H4 (cell line): ENCODE measurements around the gene UBE2E1. TPM values are rescaled to one million over a fixed set of nuclear protein-coding genes. Genes with fewer than 3 reads are reported as not detected.
A peak's percentile ranks its signal among the peaks of the same experiment; 100 is the strongest.

ENCODE experiments used
- DNase-seq: peaks from one replicate; pipeline ENCODE4 v3.0.0-alpha.2; 2015; ENCODE audit warnings: low spot score
- total RNA-seq: library from RNA; depleted of rRNA; stranded (reverse); fragments of >200 nt; shearing (Covaris generic); gene quantifications from 2 replicates; pipeline ENCODE4 v1.2.3, GENCODE V29; 2014; rRNA removed

UBE2E1 gene
- total RNA-seq: 62.5 and 81.4 TPM in 2 replicates

DNA sequence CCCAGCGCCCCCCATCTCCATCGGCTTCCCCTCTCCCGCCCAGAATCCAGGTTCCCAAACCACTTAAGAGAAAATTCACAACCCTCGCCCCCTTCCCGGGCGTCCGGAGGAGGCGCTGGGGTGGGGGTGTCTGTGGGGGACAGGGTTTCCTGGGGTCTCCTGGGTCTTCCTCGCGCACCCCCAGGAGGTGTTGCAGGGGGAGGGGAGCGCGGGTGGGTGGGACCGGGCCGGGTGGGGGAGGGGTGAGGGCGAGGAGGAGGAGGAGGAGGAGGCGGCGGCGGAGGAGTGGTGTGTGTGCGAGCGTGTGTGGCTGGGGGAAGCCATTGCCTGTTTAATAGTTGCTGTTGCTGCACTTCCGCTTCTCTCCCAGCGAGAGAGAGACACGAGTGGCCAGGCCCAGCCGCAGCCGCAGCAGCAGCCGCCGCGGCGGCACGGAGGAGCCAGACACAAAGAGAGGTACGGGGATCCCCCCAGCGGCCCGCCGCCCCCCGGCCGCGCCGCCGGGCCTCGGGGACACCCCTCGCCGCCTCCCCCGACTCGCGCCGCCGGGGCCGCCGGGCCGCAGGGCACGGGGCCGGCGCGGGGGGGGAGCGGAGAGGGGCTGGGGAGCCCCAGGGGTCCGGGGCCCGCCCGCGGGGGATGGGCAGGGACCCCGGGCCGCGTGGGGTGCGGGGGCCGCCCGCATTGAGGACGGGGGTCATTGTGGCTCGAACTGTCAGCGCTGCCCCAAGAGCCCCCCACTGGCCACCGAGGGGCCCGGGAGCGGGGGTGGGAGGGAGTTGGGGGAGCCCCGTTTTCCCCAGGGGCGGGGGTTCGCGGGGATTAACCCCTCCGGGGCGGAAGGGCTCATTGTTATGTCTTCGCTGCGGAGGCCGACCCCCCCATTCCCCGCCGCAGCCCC, at the start of gene UBE2E1:
TSS of gene UBE2E1 (plus strand) at position 323 of the 901 bp plus-strand sequence. CDS start 1,315 bp downstream, outside the sequence.
- DNase-seq: peak; percentile 41

DNA sequence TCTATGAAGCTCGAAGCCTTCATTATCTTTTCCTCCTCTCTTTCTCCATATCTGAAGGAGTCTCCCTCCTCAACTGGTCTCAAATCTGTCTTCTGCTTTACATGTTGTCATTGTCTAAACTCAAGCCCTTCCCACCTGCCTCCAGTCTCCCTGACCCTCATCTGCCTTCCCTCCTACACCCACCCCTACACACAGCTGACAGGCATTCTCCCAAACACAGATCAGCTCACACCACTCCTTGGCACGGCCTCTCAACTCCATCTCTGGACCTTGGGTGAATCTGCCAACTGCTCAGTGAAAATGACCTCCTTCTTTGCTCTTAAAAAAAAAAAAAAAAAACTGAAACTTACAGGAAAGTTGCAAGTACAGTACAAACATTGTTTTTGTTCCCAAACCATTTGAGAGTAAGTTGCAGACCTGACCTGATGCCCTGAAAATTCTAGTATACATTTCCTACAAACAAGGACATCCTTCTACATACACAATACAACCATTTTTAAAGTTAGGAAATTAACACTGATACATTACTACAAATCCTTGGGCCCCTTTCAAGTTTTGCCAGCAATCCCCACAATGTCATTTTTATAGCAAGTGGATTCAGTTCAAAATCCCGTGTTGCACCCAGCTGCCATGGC, 49.4 kb upstream of the UBE2E1 start:
- DNase-seq: no peak

DNA sequence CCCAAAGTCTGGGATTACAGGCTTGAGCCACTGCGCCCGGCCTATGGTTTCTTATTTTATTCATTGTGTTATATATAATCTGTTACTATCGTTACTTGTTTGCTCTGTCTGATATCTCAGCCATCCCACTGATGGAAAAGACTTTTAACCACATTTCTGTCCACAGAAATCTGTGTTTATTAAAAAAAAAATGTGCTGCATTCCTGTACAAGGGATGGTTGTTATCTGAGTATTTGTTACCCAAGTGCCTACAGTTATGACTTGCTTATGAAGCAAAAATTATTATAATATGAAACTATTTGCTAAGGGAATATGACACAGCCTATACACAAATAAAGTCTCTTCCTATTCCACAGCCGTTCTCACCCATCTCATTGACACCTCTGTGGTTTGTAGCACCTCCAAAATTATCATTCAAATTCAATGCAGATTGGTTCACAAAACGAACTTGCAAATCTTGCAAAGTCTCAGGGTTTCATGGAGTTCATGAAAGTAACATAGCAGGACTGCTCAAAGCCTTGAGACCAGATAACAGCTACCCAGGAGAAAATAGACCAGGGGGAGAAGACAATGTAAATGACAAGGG, 47.4 kb upstream of the UBE2E1 start:
- DNase-seq: no peak

DNA sequence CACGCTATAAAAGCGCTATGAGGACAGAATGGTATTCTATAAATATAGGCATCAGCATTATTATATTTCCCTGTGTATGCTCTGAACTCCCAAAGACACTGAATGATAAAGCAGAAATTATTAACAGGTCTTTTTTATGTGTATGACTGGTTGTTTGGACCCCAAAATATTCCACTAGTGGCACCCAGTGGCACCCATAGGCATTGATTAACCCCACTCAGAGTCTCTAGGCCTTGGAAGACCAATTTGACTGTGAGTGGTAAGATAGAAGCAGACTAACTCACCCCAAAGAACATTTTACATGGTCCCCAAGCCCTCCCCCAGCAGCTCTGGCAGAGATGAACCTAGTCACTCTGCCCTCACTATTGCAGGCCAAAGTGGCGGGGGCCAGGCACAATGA, 45.4 kb upstream of the UBE2E1 start:
- DNase-seq: no peak

DNA sequence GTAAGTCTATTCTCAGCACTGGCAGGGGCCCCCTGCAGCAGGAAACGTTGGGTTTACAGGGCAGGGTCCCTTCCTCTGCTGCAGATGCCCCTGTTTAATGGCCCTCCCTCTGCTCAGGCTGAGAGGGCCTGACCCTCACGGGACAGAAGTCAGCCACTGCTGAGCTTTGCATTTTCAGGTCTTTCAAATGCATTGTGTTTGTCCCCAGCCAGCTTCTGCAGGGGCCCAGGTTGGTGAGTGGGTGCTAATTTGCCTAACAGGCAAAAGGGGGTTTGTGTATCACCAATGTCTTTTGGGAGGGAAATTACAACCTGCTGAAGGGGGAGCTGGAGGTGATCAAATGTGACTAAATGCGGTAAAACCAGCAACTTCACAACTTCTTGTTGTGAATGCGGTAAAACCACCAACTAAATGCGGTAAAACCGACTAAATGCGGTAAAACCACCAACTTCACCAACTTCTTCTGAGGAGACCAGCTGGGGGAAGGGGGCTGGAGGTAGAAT, 44.8 kb upstream of the UBE2E1 start:
- DNase-seq: no peak

DNA sequence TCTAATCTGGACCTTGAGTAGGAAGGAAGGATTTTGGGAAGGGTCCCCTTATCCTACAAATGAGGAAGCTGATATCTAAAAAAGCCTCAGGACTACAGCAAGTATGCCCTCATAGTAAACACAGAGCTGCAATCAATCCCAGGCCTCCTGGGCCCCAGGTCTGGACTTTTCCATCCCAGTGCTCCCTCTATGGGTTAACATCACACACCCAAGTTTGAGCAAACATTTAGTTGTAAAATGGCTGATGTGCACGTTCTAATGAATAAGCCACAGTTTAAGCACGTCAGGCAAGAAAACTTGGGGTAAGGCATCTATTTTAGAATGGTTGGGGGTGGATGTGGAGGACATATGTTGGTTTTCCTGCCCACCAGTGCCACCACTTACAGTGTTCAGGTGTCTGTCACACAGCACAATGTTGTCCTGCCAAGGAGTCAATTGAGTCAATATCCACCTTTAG, 44.3 kb upstream of the UBE2E1 start:
- peak; percentile 31 for DNase-seq

DNA sequence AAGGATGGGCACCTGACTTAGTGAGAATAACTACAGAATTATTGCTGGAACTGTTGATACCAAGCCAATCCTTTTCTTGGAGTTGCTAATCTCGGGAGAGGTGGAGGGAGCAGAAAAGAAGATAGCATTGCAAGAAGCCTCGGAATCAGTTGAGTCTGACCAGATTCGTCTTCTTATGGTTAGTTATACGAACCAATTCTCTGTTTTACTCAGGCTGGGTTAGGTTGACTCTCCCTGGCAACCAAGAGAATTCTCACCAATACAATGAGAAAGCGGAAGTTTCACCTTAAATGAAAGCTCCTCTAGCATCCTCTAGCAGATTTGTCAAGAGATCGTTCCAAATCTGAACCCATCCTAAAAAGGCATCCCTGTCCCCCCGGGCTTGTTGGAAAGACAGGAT, 43.5 kb upstream of the UBE2E1 start:
- no peak for DNase-seq

DNA sequence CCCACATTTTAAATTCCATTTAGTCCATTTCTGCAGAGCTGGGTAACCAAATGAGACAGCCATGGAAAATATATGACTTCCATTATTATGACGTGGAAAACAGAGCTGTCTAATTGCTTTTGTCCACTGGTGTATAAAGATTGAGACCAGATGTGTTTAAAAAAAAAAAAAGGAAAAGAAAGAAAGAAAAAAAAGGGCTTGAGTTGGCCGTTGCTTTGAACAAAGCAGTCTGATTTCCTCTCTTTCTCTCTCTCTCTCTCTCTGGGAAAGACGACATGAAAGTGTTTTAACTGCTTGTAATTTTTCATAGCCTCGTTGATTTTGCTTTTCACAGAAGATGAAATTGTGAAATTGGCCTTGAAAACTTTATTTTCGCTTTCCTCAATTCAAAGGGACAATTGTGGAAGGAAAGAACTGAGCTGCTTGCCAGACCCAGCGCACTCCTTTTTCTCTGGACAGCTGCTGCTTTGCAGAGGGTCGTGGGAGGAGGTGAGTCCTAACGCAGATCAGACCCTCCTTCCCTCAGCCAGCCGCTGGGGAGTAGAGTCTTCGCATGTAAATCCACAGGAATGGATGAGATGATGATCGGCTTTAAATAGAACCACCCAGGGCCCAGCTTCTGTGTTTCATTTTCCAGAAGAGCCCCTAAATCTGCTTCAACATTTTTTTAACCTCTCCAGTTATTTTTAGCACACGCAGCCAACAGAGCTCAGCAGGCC, 42.8 kb upstream of the UBE2E1 start:
- DNase-seq: no peak

DNA sequence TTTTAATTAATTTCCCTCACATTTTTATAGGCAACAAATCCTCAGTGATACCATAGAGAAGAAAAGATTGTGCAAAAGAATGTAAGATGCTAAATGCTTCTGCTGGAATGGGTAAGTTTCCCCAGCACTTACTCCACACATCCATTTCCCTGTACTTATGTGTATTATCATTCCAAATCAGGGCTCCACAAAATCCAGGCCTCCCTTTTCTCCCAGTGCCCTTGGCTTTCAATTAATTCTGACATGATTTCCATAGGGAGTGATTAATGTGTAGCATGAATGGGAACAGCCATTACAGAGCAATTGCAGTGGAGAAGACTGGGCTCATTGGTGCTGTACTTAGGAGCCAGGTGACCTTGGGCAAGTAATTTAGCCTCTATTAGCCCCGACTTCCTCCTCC, 41.3 kb upstream of the UBE2E1 start:
- no peak for DNase-seq

DNA sequence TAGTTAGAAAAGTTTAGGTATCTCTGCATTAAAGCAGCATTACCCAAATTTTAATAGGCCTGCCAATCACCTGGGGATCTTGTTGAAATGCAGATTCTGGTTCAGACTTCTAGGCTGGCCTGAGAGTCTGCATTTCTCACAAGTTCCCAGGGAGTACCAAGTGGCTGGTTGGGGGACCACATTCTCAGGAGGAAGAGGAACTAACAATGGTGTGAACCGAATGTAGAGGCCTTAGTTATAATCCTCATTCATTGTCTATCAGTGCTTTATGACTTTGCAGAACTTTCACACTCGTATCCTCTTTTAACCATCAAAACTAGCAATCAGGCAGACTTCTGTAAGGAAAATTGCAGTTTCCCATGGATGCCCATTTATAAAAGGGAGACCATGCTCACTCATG, 38.2 kb upstream of the UBE2E1 start:
- DNase-seq: no peak

DNA sequence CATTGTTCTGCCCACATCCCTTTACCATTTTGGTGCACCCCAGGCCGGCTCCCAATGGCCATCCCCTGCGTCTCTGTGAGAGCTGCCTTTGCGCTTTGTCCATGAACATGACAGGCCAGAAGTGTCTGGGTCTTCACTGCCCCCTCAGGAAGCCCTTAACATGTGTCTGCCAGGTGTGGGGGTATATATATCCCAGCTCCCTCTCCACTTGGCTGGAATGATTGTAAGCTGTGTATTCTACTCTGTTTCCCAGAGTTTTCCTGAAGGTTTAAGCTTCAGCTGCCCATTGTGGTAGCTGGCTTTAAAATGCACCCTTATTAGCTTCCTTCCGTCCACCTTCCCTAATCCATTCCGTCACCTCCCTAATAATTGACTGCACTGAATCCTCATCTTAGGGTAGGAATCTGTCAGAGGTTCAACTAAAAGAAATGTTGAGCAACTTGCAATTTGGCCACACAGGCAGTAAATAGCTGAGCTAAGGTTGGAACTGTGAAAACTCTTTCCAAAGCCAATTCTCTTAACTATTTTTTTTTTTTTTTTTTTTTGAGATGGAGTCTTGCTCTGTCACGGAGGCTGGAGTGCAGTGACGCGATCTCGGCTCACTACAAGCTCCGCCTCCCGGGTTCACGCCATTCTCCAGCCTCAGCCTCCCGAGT, 30.4 kb upstream of the UBE2E1 start:
- no peak for DNase-seq

DNA sequence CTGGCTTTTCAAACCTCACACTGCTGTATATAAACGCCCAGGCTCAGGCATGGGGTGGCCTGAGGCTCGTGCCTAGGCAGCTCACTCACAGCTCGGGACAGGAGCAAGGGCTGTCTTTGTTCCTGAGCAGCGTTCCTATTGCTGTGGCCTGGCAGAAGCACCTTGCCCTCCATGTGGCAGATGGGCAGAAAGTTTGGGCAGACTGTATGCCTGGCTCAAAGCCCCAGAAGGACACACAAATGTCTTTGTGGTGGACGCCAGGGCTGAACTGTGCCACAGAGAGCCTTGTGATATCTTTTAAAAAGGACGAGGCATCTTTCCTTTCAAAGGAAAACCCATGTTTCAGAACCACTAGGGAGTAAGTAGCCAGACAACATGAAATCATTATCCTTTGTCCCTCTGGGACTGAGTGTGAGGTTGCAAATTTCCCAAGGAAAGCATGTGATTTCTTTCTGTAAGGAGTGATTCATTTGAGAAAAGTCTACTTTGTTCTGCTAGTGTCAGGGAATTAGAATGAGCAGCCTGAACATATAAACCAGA, 29.3 kb upstream of the UBE2E1 start:
- DNase-seq: peak; percentile 19

DNA sequence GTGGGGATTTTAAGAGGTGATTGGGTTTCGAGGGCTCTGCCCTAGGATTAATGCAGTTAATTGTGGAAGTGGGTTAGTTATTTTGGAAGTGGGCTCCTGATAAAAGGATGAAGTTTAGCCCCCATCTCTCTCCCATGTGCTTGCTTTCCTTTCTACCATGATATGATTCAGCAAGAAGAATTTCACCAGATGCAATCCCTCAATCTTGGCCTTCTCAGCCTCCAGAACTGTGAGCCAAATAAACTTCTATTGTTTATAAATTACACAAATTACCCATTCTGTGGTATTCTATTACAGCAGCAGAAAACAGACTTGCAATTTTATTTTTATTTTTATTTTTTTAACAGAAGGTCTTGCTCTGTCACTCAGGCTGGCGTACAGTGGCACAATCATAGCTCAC, 27.3 kb upstream of the UBE2E1 start:
- DNase-seq: peak; percentile 29

DNA sequence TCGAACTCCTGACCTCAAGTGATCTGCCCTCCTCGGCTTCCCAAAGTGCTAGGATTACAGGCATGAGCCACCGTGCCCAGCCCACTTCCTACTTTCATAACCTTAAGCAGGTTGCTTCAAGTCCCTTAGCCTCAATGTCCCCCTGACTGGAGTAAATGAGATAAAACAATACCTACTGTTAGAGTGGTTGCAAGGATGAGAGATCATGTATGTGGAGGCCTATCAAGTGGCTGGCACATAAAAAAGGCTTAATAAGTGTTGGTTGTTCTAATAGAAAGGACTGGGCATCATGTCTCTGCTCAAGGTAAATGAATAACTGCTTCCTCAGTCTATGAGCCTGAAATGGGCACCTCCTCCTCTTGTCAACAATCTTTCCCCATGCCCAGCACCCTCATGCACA, 25.9 kb upstream of the UBE2E1 start:
- DNase-seq: no peak

DNA sequence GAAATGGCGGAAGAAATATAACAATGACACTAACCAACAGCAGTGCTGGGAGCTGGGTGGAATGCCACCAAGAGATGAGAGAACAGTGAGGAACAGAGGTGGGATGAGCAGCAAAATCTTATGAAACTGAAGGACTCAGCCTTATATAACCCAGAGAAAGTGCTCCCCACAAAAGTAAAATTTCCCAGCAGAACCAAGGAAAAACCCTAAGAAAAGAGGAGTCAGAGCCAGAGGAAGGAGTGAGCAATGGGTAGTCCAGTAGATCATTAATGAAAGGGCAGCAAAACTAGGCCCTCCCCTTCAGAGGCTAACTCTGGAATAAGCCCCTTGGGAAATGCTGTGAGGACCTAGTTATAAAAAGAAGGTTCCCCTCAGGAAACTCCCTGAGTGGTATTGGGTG, 24.7 kb upstream of the UBE2E1 start:
- no peak for DNase-seq

DNA sequence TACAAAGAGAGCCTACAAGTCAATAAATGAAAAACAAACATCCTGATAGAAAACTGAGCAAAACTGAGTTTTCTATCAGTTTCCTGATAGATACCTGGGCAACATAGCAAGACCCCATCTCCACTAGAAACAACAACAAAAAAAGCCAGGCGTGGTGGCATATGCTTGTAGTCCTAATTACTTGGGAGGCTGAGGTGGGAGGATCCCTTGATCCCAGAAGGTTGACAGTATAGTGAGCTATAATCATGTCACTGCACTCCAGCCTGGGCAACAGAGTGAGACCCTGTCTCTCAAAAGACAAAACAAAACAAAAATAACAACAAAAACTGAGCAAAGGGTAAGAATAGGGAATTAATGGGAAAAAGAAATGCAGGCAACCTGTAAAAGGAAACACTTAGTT, 23.9 kb upstream of the UBE2E1 start:
- no peak for DNase-seq

DNA sequence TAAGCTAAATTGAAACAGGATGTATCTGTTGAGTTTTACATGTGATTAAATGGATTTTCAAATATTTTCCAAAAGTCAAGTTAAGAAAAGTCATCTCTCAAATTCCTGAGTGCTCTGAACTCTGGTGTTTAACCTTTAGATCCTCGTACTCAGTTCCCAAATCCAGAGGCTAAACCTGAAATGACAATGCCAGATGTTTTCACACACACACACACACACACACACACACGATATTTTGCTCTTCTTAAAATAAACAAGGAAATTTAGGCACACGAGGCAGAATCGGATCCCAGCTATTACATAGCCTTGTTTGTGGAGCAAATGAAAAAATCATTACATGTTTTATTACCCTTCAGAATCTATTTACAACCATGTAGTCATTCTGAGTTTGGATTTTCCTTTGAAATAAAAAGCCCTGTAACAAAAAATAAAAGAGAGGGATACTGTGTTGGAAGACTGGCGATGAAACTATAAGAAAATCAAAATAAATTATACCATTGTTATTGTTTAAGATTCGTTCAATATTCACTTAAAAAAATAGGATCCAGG, 20.6 kb upstream of the UBE2E1 start:
- DNase-seq: no peak

DNA sequence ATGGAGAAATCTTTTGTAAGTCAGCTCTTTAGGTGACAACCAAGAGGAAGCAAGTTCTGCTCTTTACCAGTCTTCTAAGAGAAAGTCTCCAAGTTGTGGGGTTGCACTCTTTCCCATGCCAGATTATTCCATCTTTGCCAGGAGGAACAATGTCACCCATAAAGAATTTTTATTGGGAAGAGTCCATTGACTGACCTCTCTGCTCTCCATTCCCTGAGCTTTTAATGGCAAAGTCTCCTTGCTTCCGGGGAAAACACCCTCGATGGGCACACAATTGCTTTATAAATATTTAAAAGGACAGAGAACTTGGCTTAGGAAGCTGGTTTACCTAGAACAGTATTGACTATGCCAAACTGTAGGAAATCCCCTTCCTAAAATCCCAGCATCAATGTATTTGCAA, 19.9 kb upstream of the UBE2E1 start:
- no peak for DNase-seq

DNA sequence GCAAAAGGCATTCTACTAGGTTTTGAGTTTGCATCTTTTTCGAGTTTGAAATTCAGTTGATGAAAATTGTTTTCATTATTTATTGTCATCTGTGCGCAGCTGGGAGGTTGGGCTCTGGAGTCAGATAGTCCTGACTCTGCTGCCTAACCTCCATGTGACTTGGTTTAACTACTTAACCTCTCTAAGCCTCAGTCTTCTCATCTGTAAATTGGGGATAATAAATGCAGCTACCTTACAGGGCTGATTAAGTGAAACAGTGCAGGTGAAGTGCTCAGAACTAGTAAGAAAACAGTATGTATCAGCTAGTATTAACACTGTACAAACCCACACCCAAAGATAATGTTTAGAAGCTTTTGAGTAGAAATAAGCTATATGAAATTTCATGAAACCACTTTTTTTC, 14.1 kb upstream of the UBE2E1 start:
- DNase-seq: no peak

DNA sequence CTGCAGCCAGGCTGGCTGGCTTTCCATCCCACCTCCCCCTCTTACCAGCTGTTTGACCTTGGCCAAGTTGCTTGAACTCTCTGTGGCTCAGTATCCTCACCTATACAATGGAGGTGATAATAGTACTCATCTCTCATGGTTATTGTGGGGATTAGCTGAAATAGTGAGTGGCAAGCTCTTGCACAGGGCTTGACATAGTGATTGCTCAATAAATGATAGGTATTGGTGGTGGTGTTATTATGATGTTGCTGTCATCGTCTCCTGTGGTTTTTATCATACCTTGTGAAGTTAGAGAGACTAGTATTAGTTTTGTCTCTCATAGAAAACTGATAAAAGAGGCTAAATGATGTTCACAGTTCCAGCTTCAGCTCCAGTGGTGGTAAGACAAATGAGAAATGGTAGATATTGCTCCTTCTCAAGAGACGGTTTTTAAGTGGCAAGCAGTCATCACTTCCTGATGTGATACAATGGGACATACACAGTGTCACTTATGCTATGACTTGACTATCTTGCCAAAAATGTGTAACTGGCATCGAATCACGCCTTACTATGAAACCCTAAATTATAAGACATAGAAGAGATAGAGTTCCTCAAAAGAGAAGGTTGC, 12.1 kb upstream of the UBE2E1 start:
- DNase-seq: no peak
